Measurements from ENCODE around the gene CA6.
"Not testable (repeated sequence)": the region's sequence is repeated elsewhere in the genome, so short reads cannot be mapped to it uniquely, and the experiment has no call there.

Gene CA6

GRCh38 chr1:9016455-9016854 lies 70.8 kb downstream of the CA6 start:
- H3K4me3 ChIP-seq (ENCODE audit: control insufficient read depth, low read depth, low read length) = no peak overlapping the region
- no peak for DNase-seq (ENCODE audit: low read depth)
- TF ChIP-seq CTCF (conservative IDR thresholded peaks at IDR 0.05; ENCODE audit: control insufficient read depth, insufficient read depth, low read depth, low read length) = no peak

- no peak for DNase-seq (ENCODE audit: low read depth)
- H3K4me3 ChIP-seq (ENCODE audit: control insufficient read depth, low read depth, low read length) = no peak overlapping the region
- TF ChIP-seq CTCF (conservative IDR thresholded peaks at IDR 0.05; ENCODE audit: control insufficient read depth, insufficient read depth, low read depth, low read length) = no peak
Measured at GRCh38 chr1:9018333-9018732, 72.7 kb downstream of the CA6 start.

GRCh38 chr1:9019896-9020295 lies 74.2 kb downstream of the CA6 start:
- TF ChIP-seq CTCF (conservative IDR thresholded peaks at IDR 0.05; ENCODE audit: control insufficient read depth, insufficient read depth, low read depth, low read length) = no peak
- H3K4me3 ChIP-seq (ENCODE audit: control insufficient read depth, low read depth, low read length) = no peak overlapping the region
- no peak for DNase-seq (ENCODE audit: low read depth)

- no peak overlapping the region for H3K4me3 ChIP-seq (ENCODE audit: control insufficient read depth, low read depth, low read length)
- no peak for TF ChIP-seq CTCF (conservative IDR thresholded peaks at IDR 0.05; ENCODE audit: control insufficient read depth, insufficient read depth, low read depth, low read length)
- no peak for DNase-seq (ENCODE audit: low read depth)
Measured at GRCh38 chr1:9020305-9020704, 74.6 kb downstream of the CA6 start.

- DNase-seq (ENCODE audit: low read depth); H3K4me3 ChIP-seq (ENCODE audit: control insufficient read depth, low read depth, low read length): not testable (repeated sequence)
Measured at GRCh38 chr1:9022026-9022738, 76.5 kb downstream of the CA6 start.

- H3K4me3 ChIP-seq (ENCODE audit: control insufficient read depth, low read depth, low read length) = no peak overlapping the region
- no peak for TF ChIP-seq CTCF (conservative IDR thresholded peaks at IDR 0.05; ENCODE audit: control insufficient read depth, insufficient read depth, low read depth, low read length)
Measured at GRCh38 chr1:9022773-9023172, 77.1 kb downstream of the CA6 start.

More at GRCh38 chr1:9022773-9023172, 77.1 kb downstream of the CA6 start:
- no peak for DNase-seq (ENCODE audit: low read depth)
